Gastrocnemius medialis (tissue), 4 donors: ENCODE data around the gene RSPO3. TPM values are rescaled to one million over a fixed set of nuclear protein-coding genes. Genes with fewer than 3 reads are reported as not detected.
"Not testable (repeated sequence)": the region's sequence is repeated elsewhere in the genome, so short reads cannot be mapped to it uniquely, and the experiment has no call there.

ENCODE experiments used
- ATAC-seq, 2 donors: fragments of 150-250 bp; one replicate each; pipeline ENCODE4 v1.9.1; 2016
- DNase-seq, 2 donors: peaks; one replicate each; pipeline ENCODE4 v3.0.0-alpha.2; 2019
- H3K27ac ChIP-seq, 4 donors: fragments of 200-600 bp; sonication (generic); 1 replicate in 1 of 4; 2 replicates in 3 of 4; pipeline ENCODE4 v1.5.1; 2016 to 2018; ENCODE audit warnings: mild to moderate bottlenecking in 2 of 4, moderate library complexity in 1 of 4
- H3K27me3 ChIP-seq, 3 donors: fragments of 200-600 bp; sonication (generic) in 2 of 3; 1 replicate in 1 of 3; 2 replicates in 2 of 3; pipeline versions ENCODE4 v1.5.1 to v1.6.0; 2016 to 2019; ENCODE audit warnings: mild to moderate bottlenecking in 1 of 3, moderate library complexity in 1 of 3
- H3K36me3 ChIP-seq, 2 donors: fragments of 200-600 bp; sonication (generic) in 1 of 2; one replicate each; pipeline ENCODE4 v1.5.1; 2017 to 2018
- H3K4me1 ChIP-seq, 2 donors: fragments of 200-600 bp; sonication (generic) in 1 of 2; one replicate each; pipeline ENCODE4 v1.5.1; 2016 to 2017; ENCODE audit warnings: mild to moderate bottlenecking in 2 of 2
- H3K4me3 ChIP-seq, 4 donors: fragments of 200-600 bp; sonication (generic) in 3 of 4; 1 replicate in 1 of 4; 2 replicates in 3 of 4; pipeline ENCODE4 v1.5.1; 2016 to 2019; ENCODE audit warnings: mild to moderate bottlenecking in 2 of 4
- H3K9me3 ChIP-seq, 3 donors: fragments of 200-600 bp; sonication (generic) in 2 of 3; 1 replicate in 1 of 3; 2 replicates in 2 of 3; pipeline ENCODE4 v1.5.1; 2016 to 2019
- CTCF ChIP-seq, 5 experiments: fragments of 450-650 bp in 3 of 5; fragments of 200-600 bp in 2 of 5; sonication (generic) in 2 of 5; IDR thresholded peaks in 4 of 5; conservative IDR thresholded peaks in 1 of 5; 1 replicate in 4 of 5; 2 replicates in 1 of 5; pipeline ENCODE4 v1.5.1; 2016 to 2019; ENCODE audit warnings: antibody characterized with exemption in 5 of 5, mild to moderate bottlenecking in 3 of 5, moderate library complexity in 3 of 5
- POLR2A ChIP-seq, 2 donors: fragments of 450-650 bp; IDR thresholded peaks; one replicate each; pipeline ENCODE4 v1.6.1; 2017; ENCODE audit warnings: antibody characterized with exemption in 2 of 2, mild to moderate bottlenecking in 2 of 2, moderate library complexity in 2 of 2
- in situ Hi-C, 4 donors: fragments of 200-750 bp; cut with MboI; loops; one replicate each; pipeline versions ENCODE4 v1.15.0 to v1.8.0; 2017; ENCODE audit warnings: low sequenced_read_pairs in 4 of 4
- intact Hi-C: fragments of 100-400 bp; cut with DNase I; formaldehyde crosslinking; loops from one replicate; pipeline ENCODE4 v1.15.1; 2023; ENCODE audit warnings: low total_unique reads
- total RNA-seq, 4 donors: library from RNA; depleted of rRNA; stranded (reverse); fragments of >200 nt; gene quantifications; one replicate each; pipeline versions ENCODE4 v1.1.0 to v1.2.3, GENCODE V29; 2016

Gene RSPO3
- total RNA-seq, 4 donors from 2014 or later, result 4.8 to 30.5 (median 7.2) TPM

- TF ChIP-seq CTCF (IDR thresholded peaks at IDR 0.05 in 4 of 5, conservative IDR thresholded peaks at IDR 0.05 in 1 of 5), result no peak
- no peak for TF ChIP-seq POLR2A (IDR thresholded peaks at IDR 0.05)
- H3K36me3 ChIP-seq, result no peaks in the 10 kb centered on the region
- H3K4me1 ChIP-seq, result no peaks in the 10 kb centered on the region
- no peak overlapping the region for H3K4me3 ChIP-seq
- H3K27ac ChIP-seq, result no peak overlapping the region
- DNase-seq, result no peak
- no peaks in the 10 kb centered on the region for H3K9me3 ChIP-seq
- intact Hi-C loops (no loop called here), in situ Hi-C loops (no loop called here)
- no peaks in the 10 kb centered on the region for H3K27me3 ChIP-seq
- ATAC-seq, result no peak
Measured at GRCh38 chr6:127222418-127222817, 103.9 kb downstream of the RSPO3 start.

GRCh38 chr6:127225497-127225896 lies 107.0 kb downstream of the RSPO3 start:
- intact Hi-C loops, result no loop called here
- in situ Hi-C loops, result no loop called here
- TF ChIP-seq CTCF (IDR thresholded peaks at IDR 0.05 in 4 of 5, conservative IDR thresholded peaks at IDR 0.05 in 1 of 5) (no peak), POLR2A (IDR thresholded peaks at IDR 0.05) (no peak)
- DNase-seq (no peak), ATAC-seq (no peak)
- H3K4me1 ChIP-seq, result no peaks in the 10 kb centered on the region
- H3K36me3 ChIP-seq, result no peaks in the 10 kb centered on the region
- H3K27me3 ChIP-seq, result no peaks in the 10 kb centered on the region
- no peak overlapping the region for H3K27ac ChIP-seq
- no peaks in the 10 kb centered on the region for H3K9me3 ChIP-seq
- H3K4me3 ChIP-seq, result no peak overlapping the region

- not testable (repeated sequence) for H3K9me3 ChIP-seq
Measured at GRCh38 chr6:127233819-127234218, 115.3 kb downstream of the RSPO3 start.

GRCh38 chr6:127243501-127243900 lies 125.0 kb downstream of the RSPO3 start:
- DNase-seq (no peak), ATAC-seq (no peak)
- in situ Hi-C loops, result no loop called here
- Histone ChIP-seq H3K9me3 (no peaks in the 10 kb centered on the region), H3K4me1 (no peaks in the 10 kb centered on the region), H3K27ac (no peak overlapping the region), H3K4me3 (no peak overlapping the region), H3K36me3 (no peaks in the 10 kb centered on the region), H3K27me3 (no peaks in the 10 kb centered on the region)
- intact Hi-C loops, result no loop called here
- no peak for TF ChIP-seq POLR2A (IDR thresholded peaks at IDR 0.05)
- TF ChIP-seq CTCF (IDR thresholded peaks at IDR 0.05 in 4 of 5, conservative IDR thresholded peaks at IDR 0.05 in 1 of 5), result no peak

More at GRCh38 chr6:127233819-127234218, 115.3 kb downstream of the RSPO3 start:
- H3K27ac ChIP-seq, ATAC-seq, DNase-seq, intact Hi-C loops, H3K4me1 ChIP-seq, H3K27me3 ChIP-seq, H3K36me3 ChIP-seq, in situ Hi-C loops, H3K4me3 ChIP-seq: not testable (repeated sequence)

Other genes with a start within 250 kb of the RSPO3 start
- 10 to 100 TPM; 36.3 to 82.3 (median 56.8) TPM for gene RNF146, start 148.2 kb downstream of the RSPO3 start, total RNA-seq
- gene ECHDC1, start 224.9 kb downstream of the RSPO3 start, total RNA-seq, result 10 to 100 TPM; 31.4 to 45.3 (median 33.6) TPM